Activated naive CD8-positive, alpha-beta T cell (primary cell): ENCODE results near the gene CLDN25.
A peak's percentile ranks its signal among the peaks of the same experiment; 100 is the strongest.
"Not testable (repeated sequence)": the region's sequence is repeated elsewhere in the genome, so short reads cannot be mapped to it uniquely, and the experiment has no call there.

ENCODE experiments used
- H3K27ac Mint-ChIP-seq: one replicate; pipeline ENCODE4 v1.8.0; 2021; ENCODE audit warnings: mixed read lengths
- H3K27me3 Mint-ChIP-seq: one replicate; pipeline ENCODE4 v1.8.0; 2021; ENCODE audit warnings: mixed read lengths
- H3K36me3 Mint-ChIP-seq: one replicate; pipeline ENCODE4 v1.8.0; 2021; ENCODE audit warnings: mixed read lengths
- H3K4me1 Mint-ChIP-seq: one replicate; pipeline ENCODE4 v1.8.0; 2021; ENCODE audit warnings: low read depth, mixed read lengths
- H3K4me3 Mint-ChIP-seq: one replicate; pipeline ENCODE4 v1.8.0; 2021; ENCODE audit warnings: mild to moderate bottlenecking, mixed read lengths
- H3K9me3 Mint-ChIP-seq: one replicate; pipeline ENCODE4 v1.8.0; 2021; ENCODE audit warnings: low read depth, mixed read lengths

CLDN25 gene

GRCh38 chr11:113779496-113779895 lies at the start of gene CLDN25:
Gene CLDN25, plus strand, starts transcription at chr11:113779796. Its CDS starts 0 bp downstream, at chr11:113779796.
- Mint-ChIP-seq H3K4me3 (no peak within 1 kb of the TSS), H3K9me3 (no peaks in the 10 kb centered on the region), H3K36me3 (peaks cover 2% of the 10 kb centered on the region), H3K27ac (no peak within 1 kb of the TSS), H3K27me3 (peaks cover 13% of the 10 kb centered on the region), H3K4me1 (peaks cover under 1% of the 10 kb centered on the region)

- Mint-ChIP-seq H3K9me3 (no peaks in the 10 kb centered on the region), H3K4me3 (no peak overlapping the region)
Measured at GRCh38 chr11:113730887-113731726, 48.5 kb upstream of the CLDN25 start.

GRCh38 chr11:113732092-113732491 lies 47.5 kb upstream of the CLDN25 start:
- H3K9me3 Mint-ChIP-seq = no peaks in the 10 kb centered on the region
- no peak overlapping the region for H3K4me3 Mint-ChIP-seq
- no peaks in the 10 kb centered on the region for H3K4me1 Mint-ChIP-seq
- no peak overlapping the region for H3K27ac Mint-ChIP-seq
- no peaks in the 10 kb centered on the region for H3K27me3 Mint-ChIP-seq
- peaks cover 15% of the 10 kb centered on the region for H3K36me3 Mint-ChIP-seq

More at GRCh38 chr11:113730887-113731726, 48.5 kb upstream of the CLDN25 start:
- Mint-ChIP-seq H3K27me3 (no peaks in the 10 kb centered on the region), H3K36me3 (peaks cover 11% of the 10 kb centered on the region), H3K27ac (no peak overlapping the region), H3K4me1 (no peaks in the 10 kb centered on the region)

GRCh38 chr11:113736323-113736722 lies 43.3 kb upstream of the CLDN25 start:
- peaks cover 20% of the 10 kb centered on the region for H3K36me3 Mint-ChIP-seq
- no peaks in the 10 kb centered on the region for H3K4me1 Mint-ChIP-seq
- no peak overlapping the region for H3K27ac Mint-ChIP-seq
- H3K9me3 Mint-ChIP-seq = no peaks in the 10 kb centered on the region
- no peak overlapping the region for H3K4me3 Mint-ChIP-seq
- H3K27me3 Mint-ChIP-seq = no peaks in the 10 kb centered on the region

- Mint-ChIP-seq H3K27ac (no peak overlapping the region), H3K9me3 (no peaks in the 10 kb centered on the region), H3K36me3 (peaks cover 14% of the 10 kb centered on the region), H3K27me3 (no peaks in the 10 kb centered on the region), H3K4me1 (no peaks in the 10 kb centered on the region), H3K4me3 (no peak overlapping the region)
Measured at GRCh38 chr11:113752932-113753331, 26.7 kb upstream of the CLDN25 start.

- H3K4me3 Mint-ChIP-seq = no peak overlapping the region
- H3K27ac Mint-ChIP-seq = no peak overlapping the region
- H3K36me3 Mint-ChIP-seq = peaks cover 9% of the 10 kb centered on the region
- H3K27me3 Mint-ChIP-seq = no peaks in the 10 kb centered on the region
- H3K4me1 Mint-ChIP-seq = peaks cover 8% of the 10 kb centered on the region
- no peaks in the 10 kb centered on the region for H3K9me3 Mint-ChIP-seq
Measured at GRCh38 chr11:113760241-113760640, 19.4 kb upstream of the CLDN25 start.

- Mint-ChIP-seq H3K4me1 (peaks cover 17% of the 10 kb centered on the region), H3K36me3 (peaks cover 12% of the 10 kb centered on the region)
- H3K27ac Mint-ChIP-seq, H3K9me3 Mint-ChIP-seq, H3K27me3 Mint-ChIP-seq, H3K4me3 Mint-ChIP-seq: not testable (repeated sequence)
Measured at GRCh38 chr11:113763040-113763439, 16.6 kb upstream of the CLDN25 start.

- H3K4me1 Mint-ChIP-seq = peaks cover 19% of the 10 kb centered on the region
- no peak overlapping the region for H3K4me3 Mint-ChIP-seq
- no peak overlapping the region for H3K27ac Mint-ChIP-seq
- no peaks in the 10 kb centered on the region for H3K27me3 Mint-ChIP-seq
- H3K36me3 Mint-ChIP-seq = peaks cover 10% of the 10 kb centered on the region
- no peaks in the 10 kb centered on the region for H3K9me3 Mint-ChIP-seq
Measured at GRCh38 chr11:113764527-113765219, 14.9 kb upstream of the CLDN25 start.

- Mint-ChIP-seq H3K4me3 (peak overlapping the region; percentile 99), H3K27ac (peak overlapping the region; percentile 59), H3K27me3 (no peaks in the 10 kb centered on the region), H3K9me3 (no peaks in the 10 kb centered on the region), H3K36me3 (peaks cover 8% of the 10 kb centered on the region), H3K4me1 (peaks cover 30% of the 10 kb centered on the region)
Measured at GRCh38 chr11:113771964-113772363, 7.6 kb upstream of the CLDN25 start.

GRCh38 chr11:113773092-113773415 lies 6.5 kb upstream of the CLDN25 start:
- Mint-ChIP-seq H3K4me3 (peak overlapping the region; percentile 99), H3K4me1 (peaks cover 22% of the 10 kb centered on the region), H3K27ac (peak overlapping the region; percentile 98)

GRCh38 chr11:113773416-113774173 lies 6.0 kb upstream of the CLDN25 start, which contains the start of gene ZW10:
Gene ZW10, minus strand, starts transcription at chr11:113773692. Its CDS starts 26 bp downstream, at chr11:113773666.
- H3K36me3 Mint-ChIP-seq = no peaks in the 10 kb centered on the region

More at GRCh38 chr11:113773092-113773415, 6.5 kb upstream of the CLDN25 start:
- Mint-ChIP-seq H3K9me3 (no peaks in the 10 kb centered on the region), H3K27me3 (peaks cover 2% of the 10 kb centered on the region), H3K36me3 (no peaks in the 10 kb centered on the region)

GRCh38 chr11:113774174-113774503 lies 5.5 kb upstream of the CLDN25 start:
- Mint-ChIP-seq H3K4me1 (peaks cover 20% of the 10 kb centered on the region), H3K27me3 (peaks cover 2% of the 10 kb centered on the region), H3K27ac (peak overlapping the region; percentile 98), H3K4me3 (peak overlapping the region; percentile 99), H3K36me3 (no peaks in the 10 kb centered on the region), H3K9me3 (no peaks in the 10 kb centered on the region)

More at GRCh38 chr11:113773416-113774173, 6.0 kb upstream of the CLDN25 start, which contains the start of gene ZW10:
- peak within 1 kb of the TSS; percentile 99 for H3K4me3 Mint-ChIP-seq
- H3K27ac Mint-ChIP-seq = peak within 1 kb of the TSS; percentile 98
- H3K4me1 Mint-ChIP-seq = peaks cover 22% of the 10 kb centered on the region
- H3K27me3 Mint-ChIP-seq = peaks cover 2% of the 10 kb centered on the region
- no peaks in the 10 kb centered on the region for H3K9me3 Mint-ChIP-seq

- H3K27me3 Mint-ChIP-seq = peaks cover 9% of the 10 kb centered on the region
- H3K4me1 Mint-ChIP-seq = peaks cover 5% of the 10 kb centered on the region
- no peaks in the 10 kb centered on the region for H3K9me3 Mint-ChIP-seq
- peaks cover 2% of the 10 kb centered on the region for H3K36me3 Mint-ChIP-seq
- no peak overlapping the region for H3K4me3 Mint-ChIP-seq
- no peak overlapping the region for H3K27ac Mint-ChIP-seq
Measured at GRCh38 chr11:113778111-113778910, 1.3 kb upstream of the CLDN25 start.

- Mint-ChIP-seq H3K36me3 (peaks cover 2% of the 10 kb centered on the region), H3K4me1 (no peaks in the 10 kb centered on the region), H3K27ac (no peak overlapping the region), H3K4me3 (no peak overlapping the region), H3K9me3 (no peaks in the 10 kb centered on the region), H3K27me3 (peaks cover 16% of the 10 kb centered on the region)
Measured at GRCh38 chr11:113781682-113782081, 2.1 kb downstream of the CLDN25 start.
